Subcutaneous adipose tissue (tissue), 4 donors: ENCODE data around the gene MRGPRD. TPM values are rescaled to one million over a fixed set of nuclear protein-coding genes. Genes with fewer than 3 reads are reported as not detected.

Experiments
- CTCF ChIP-seq: fragments of 450-650 bp; IDR thresholded peaks from one replicate; pipeline ENCODE4 v1.5.1; 2016; ENCODE audit warnings: low read depth, mild to moderate bottlenecking, control low read depth, antibody characterized with exemption, moderate library complexity
- total RNA-seq, 4 donors: library from RNA; depleted of rRNA; stranded (reverse); fragments of >200 nt; gene quantifications; one replicate each; pipeline ENCODE4 v1.1.0, GENCODE V29; 2016

The MRGPRD gene
- total RNA-seq, 4 donors from 2014 or later: not detected

GRCh38 chr11:68996376-68997123, 15.8 kb upstream of the MRGPRD start:
- TF ChIP-seq CTCF: no peak

- TF ChIP-seq CTCF: no peak
These were observed 14.1 kb upstream of the MRGPRD start for GRCh38 chr11:68994894-68995285.

- TF ChIP-seq CTCF: no peak
These were observed 13.5 kb upstream of the MRGPRD start for GRCh38 chr11:68994161-68994893.

GRCh38 chr11:68993546-68993945, 12.8 kb upstream of the MRGPRD start:
- TF ChIP-seq CTCF: no peak

- TF ChIP-seq CTCF: no peak
These were observed 12.0 kb upstream of the MRGPRD start for GRCh38 chr11:68992743-68993255.

- no peak for TF ChIP-seq CTCF
These were observed 10.4 kb upstream of the MRGPRD start for GRCh38 chr11:68990995-68991780.
